ENCODE measurements around the gene CHPF2.
A peak's percentile ranks its signal among the peaks of the same experiment; 100 is the strongest.

CHPF2 gene

GRCh38 chr7:151272877-151273276, 40.6 kb downstream of the CHPF2 start:
- no peak for DNase-seq

GRCh38 chr7:151273651-151274390, 41.5 kb downstream of the CHPF2 start:
- DNase-seq, result no peak

GRCh38 chr7:151274396-151274795, 42.1 kb downstream of the CHPF2 start:
- no peak for DNase-seq

- DNase-seq, result no peak
Measured at GRCh38 chr7:151274936-151275812, 42.9 kb downstream of the CHPF2 start.

- DNase-seq, result no peak
Measured at GRCh38 chr7:151275813-151276577, 43.7 kb downstream of the CHPF2 start.

- peak; percentile 28 for DNase-seq
Measured at GRCh38 chr7:151276666-151277590, 44.6 kb downstream of the CHPF2 start.

- no peak for DNase-seq
Measured at GRCh38 chr7:151277631-151278030, 45.3 kb downstream of the CHPF2 start.

- DNase-seq, result no peak
Measured at GRCh38 chr7:151278949-151279348, 46.7 kb downstream of the CHPF2 start.

GRCh38 chr7:151279868-151280267, 47.6 kb downstream of the CHPF2 start:
- DNase-seq, result no peak

GRCh38 chr7:151280388-151281019, 48.2 kb downstream of the CHPF2 start:
- no peak for DNase-seq

- no peak for DNase-seq
Measured at GRCh38 chr7:151281686-151282085, 49.4 kb downstream of the CHPF2 start.

GRCh38 chr7:151282111-151282510, 49.8 kb downstream of the CHPF2 start:
- no peak for DNase-seq

GRCh38 chr7:151283302-151283701, 51.0 kb downstream of the CHPF2 start:
- no peak for DNase-seq

GRCh38 chr7:151286148-151286547, 53.9 kb downstream of the CHPF2 start:
- no peak for DNase-seq
